ENCODE results near the gene TMEM53.

DNA sequence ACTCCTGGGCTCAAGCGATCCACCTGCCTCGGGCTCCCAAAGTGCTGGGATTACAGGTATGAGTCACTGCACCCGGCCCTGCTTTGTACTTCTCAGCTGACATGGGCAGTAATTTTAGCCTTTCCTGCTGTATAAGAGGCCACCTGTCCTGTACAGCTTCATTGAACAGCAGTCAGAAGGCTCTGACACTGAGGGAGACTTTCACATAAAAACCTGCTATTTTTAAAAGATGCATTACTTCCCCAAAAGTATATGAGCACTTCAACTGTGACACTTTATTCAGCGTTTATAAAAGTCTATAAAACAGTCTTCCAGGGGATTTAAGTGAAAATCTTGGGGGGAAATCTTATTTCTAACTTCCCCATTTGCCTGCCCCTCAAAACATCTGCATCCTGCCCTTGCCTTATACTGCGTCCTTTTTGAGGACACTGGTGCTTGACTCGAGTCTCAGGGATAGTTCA is 39.1 kb upstream of the TMEM53 start:
- TF ChIP-seq, protein P1, sequence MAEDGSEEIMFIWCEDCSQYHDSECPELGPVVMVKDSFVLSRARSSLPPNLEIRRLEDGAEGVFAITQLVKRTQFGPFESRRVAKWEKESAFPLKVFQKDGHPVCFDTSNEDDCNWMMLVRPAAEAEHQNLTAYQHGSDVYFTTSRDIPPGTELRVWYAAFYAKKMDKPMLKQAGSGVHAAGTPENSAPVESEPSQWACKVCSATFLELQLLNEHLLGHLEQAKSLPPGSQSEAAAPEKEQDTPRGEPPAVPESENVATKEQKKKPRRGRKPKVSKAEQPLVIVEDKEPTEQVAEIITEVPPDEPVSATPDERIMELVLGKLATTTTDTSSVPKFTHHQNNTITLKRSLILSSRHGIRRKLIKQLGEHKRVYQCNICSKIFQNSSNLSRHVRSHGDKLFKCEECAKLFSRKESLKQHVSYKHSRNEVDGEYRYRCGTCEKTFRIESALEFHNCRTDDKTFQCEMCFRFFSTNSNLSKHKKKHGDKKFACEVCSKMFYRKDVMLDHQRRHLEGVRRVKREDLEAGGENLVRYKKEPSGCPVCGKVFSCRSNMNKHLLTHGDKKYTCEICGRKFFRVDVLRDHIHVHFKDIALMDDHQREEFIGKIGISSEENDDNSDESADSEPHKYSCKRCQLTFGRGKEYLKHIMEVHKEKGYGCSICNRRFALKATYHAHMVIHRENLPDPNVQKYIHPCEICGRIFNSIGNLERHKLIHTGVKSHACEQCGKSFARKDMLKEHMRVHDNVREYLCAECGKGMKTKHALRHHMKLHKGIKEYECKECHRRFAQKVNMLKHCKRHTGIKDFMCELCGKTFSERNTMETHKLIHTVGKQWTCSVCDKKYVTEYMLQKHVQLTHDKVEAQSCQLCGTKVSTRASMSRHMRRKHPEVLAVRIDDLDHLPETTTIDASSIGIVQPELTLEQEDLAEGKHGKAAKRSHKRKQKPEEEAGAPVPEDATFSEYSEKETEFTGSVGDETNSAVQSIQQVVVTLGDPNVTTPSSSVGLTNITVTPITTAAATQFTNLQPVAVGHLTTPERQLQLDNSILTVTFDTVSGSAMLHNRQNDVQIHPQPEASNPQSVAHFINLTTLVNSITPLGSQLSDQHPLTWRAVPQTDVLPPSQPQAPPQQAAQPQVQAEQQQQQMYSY (CRISPR knock-in tag; IDR thresholded peaks at IDR 0.05) = no peak
- TF ChIP-seq, protein P2, sequence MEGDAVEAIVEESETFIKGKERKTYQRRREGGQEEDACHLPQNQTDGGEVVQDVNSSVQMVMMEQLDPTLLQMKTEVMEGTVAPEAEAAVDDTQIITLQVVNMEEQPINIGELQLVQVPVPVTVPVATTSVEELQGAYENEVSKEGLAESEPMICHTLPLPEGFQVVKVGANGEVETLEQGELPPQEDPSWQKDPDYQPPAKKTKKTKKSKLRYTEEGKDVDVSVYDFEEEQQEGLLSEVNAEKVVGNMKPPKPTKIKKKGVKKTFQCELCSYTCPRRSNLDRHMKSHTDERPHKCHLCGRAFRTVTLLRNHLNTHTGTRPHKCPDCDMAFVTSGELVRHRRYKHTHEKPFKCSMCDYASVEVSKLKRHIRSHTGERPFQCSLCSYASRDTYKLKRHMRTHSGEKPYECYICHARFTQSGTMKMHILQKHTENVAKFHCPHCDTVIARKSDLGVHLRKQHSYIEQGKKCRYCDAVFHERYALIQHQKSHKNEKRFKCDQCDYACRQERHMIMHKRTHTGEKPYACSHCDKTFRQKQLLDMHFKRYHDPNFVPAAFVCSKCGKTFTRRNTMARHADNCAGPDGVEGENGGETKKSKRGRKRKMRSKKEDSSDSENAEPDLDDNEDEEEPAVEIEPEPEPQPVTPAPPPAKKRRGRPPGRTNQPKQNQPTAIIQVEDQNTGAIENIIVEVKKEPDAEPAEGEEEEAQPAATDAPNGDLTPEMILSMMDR (IDR thresholded peaks at IDR 0.05) = no peak
- TF ChIP-seq IRF1 (CRISPR knock-in tag; IDR thresholded peaks at IDR 0.05) (no peak), ATF6 (CRISPR knock-in tag; IDR thresholded peaks at IDR 0.05) (no peak), ZNF138 (CRISPR knock-in tag; conservative IDR thresholded peaks at IDR 0.05) (no peak), AFF4 (CRISPR knock-in tag; IDR thresholded peaks at IDR 0.05; ENCODE audit: borderline replicate concordance) (no peak), ZNF423 (CRISPR knock-in tag; IDR thresholded peaks at IDR 0.05) (no peak), ZNF317 (CRISPR knock-in tag; IDR thresholded peaks at IDR 0.05; ENCODE audit: borderline replicate concordance, low read depth) (no peak)
- TF ChIP-seq, protein P3, sequence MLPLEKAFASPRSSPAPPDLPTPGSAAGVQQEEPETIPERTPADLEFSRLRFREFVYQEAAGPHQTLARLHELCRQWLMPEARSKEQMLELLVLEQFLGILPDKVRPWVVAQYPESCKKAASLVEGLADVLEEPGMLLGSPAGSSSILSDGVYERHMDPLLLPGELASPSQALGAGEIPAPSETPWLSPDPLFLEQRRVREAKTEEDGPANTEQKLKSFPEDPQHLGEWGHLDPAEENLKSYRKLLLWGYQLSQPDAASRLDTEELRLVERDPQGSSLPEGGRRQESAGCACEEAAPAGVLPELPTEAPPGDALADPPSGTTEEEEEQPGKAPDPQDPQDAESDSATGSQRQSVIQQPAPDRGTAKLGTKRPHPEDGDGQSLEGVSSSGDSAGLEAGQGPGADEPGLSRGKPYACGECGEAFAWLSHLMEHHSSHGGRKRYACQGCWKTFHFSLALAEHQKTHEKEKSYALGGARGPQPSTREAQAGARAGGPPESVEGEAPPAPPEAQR (CRISPR knock-in tag; IDR thresholded peaks at IDR 0.05) = no peak
- TF ChIP-seq, protein P4, sequence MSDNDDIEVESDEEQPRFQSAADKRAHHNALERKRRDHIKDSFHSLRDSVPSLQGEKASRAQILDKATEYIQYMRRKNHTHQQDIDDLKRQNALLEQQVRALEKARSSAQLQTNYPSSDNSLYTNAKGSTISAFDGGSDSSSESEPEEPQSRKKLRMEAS (CRISPR knock-in tag; IDR thresholded peaks at IDR 0.05) = no peak
- TF ChIP-seq, protein P5, sequence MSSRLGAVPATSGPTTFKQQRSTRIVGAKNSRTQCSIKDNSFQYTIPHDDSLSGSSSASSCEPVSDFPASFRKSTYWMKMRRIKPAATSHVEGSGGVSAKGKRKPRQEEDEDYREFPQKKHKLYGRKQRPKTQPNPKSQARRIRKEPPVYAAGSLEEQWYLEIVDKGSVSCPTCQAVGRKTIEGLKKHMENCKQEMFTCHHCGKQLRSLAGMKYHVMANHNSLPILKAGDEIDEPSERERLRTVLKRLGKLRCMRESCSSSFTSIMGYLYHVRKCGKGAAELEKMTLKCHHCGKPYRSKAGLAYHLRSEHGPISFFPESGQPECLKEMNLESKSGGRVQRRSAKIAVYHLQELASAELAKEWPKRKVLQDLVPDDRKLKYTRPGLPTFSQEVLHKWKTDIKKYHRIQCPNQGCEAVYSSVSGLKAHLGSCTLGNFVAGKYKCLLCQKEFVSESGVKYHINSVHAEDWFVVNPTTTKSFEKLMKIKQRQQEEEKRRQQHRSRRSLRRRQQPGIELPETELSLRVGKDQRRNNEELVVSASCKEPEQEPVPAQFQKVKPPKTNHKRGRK (CRISPR knock-in tag; IDR thresholded peaks at IDR 0.05; ENCODE audit: borderline replicate concordance) = no peak
- TF ChIP-seq, protein P6, sequence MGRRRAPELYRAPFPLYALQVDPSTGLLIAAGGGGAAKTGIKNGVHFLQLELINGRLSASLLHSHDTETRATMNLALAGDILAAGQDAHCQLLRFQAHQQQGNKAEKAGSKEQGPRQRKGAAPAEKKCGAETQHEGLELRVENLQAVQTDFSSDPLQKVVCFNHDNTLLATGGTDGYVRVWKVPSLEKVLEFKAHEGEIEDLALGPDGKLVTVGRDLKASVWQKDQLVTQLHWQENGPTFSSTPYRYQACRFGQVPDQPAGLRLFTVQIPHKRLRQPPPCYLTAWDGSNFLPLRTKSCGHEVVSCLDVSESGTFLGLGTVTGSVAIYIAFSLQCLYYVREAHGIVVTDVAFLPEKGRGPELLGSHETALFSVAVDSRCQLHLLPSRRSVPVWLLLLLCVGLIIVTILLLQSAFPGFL (CRISPR knock-in tag; IDR thresholded peaks at IDR 0.05; ENCODE audit: borderline replicate concordance) = no peak
